ENCODE data around the gene TOMM7.
A peak's percentile ranks its signal among the peaks of the same experiment; 100 is the strongest.
"Not testable (repeated sequence)": the region's sequence is repeated elsewhere in the genome, so short reads cannot be mapped to it uniquely, and the experiment has no call there.

The TOMM7 gene

DNA sequence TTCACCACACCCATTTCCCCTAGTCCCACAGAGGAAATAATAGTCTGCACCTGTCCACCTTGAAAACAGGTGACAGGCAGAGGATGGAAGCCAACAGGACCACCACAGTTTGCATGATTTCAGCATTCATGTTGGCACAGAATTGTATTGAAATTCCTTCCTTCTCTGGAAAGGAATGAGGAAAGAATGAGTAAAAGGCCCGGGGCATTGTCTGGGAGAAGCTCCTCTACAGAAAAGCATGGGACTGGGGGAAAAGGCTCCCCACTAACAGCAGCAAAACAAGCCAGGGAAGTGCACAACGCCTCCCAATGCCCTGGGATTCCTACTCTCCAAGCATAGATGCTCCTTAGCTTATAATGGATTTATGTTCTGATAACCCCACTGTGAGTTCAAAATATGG, 28.5 kb upstream of the TOMM7 start:
- Histone ChIP-seq H3K4me1 (ENCODE audit: control insufficient read depth, insufficient read depth, low read length) (peaks cover 16% of the 10 kb centered on the region), H3K36me3 (ENCODE audit: control insufficient read depth, insufficient read depth, low read length, severe bottlenecking) (no peaks in the 10 kb centered on the region), H3K27me3 (replicated peaks; ENCODE audit: control insufficient read depth, insufficient read depth, low read length) (no peaks in the 10 kb centered on the region), H3K9me3 (ENCODE audit: control insufficient read depth, low read length) (no peaks in the 10 kb centered on the region), H3K9ac (ENCODE audit: low read length) (no peak overlapping the region), H3K4me3 (ENCODE audit: low read length) (no peak overlapping the region)
- peak; percentile 52 for DNase-seq (ENCODE audit: low read depth)

DNA sequence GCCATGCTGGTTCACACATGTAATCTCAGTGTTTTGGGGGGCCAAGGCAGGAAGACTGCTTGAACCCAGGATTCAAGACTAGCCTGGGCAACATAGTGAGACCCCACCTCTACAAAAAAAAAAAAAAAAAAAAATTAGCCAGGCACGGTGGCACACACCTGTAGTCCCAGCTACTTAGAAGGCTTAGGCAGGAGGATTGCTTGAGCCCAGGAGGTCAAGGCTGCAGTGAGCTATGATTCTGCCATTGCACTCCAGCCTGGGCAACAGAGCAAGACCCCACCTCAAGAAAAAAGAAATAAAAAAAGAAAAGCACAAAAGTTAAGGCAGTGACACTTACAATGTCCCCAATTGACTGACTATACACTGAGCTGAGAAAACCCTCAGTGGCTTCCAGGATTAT, 27.7 kb upstream of the TOMM7 start:
- H3K9ac ChIP-seq (ENCODE audit: low read length); H3K9me3 ChIP-seq (ENCODE audit: control insufficient read depth, low read length); H3K36me3 ChIP-seq (ENCODE audit: control insufficient read depth, insufficient read depth, low read length, severe bottlenecking); H3K27me3 ChIP-seq (replicated peaks; ENCODE audit: control insufficient read depth, insufficient read depth, low read length); H3K4me3 ChIP-seq (ENCODE audit: low read length); DNase-seq (ENCODE audit: low read depth): not testable (repeated sequence)
- H3K4me1 ChIP-seq (ENCODE audit: control insufficient read depth, insufficient read depth, low read length) = peaks cover 11% of the 10 kb centered on the region

DNA sequence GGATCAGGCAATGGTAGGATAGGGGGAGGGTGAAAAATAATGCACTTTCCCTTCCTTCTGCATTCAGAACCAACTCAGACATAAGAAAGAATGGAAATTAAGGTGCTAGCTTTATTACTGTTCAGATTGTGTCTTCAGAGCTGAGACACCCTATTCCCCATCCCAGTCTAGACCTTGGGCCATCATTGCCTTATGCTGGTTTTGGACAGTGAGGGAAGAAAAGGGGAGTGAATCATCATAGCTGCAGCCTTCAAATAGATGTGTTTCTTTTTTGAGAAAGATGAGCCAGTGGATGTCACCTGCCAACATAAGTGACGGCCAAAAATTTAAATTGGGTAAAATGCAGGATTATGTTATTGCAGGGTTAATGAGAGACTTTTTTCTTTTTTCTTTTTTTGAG, 27.0 kb upstream of the TOMM7 start:
- no peak for DNase-seq (ENCODE audit: low read depth)
- H3K4me1 ChIP-seq (ENCODE audit: control insufficient read depth, insufficient read depth, low read length) = peaks cover 5% of the 10 kb centered on the region
- H3K36me3 ChIP-seq (ENCODE audit: control insufficient read depth, insufficient read depth, low read length, severe bottlenecking) = no peaks in the 10 kb centered on the region
- H3K9me3 ChIP-seq (ENCODE audit: control insufficient read depth, low read length) = no peaks in the 10 kb centered on the region
- no peaks in the 10 kb centered on the region for H3K27me3 ChIP-seq (replicated peaks; ENCODE audit: control insufficient read depth, insufficient read depth, low read length)
- H3K4me3 ChIP-seq (ENCODE audit: low read length) = no peak overlapping the region
- H3K9ac ChIP-seq (ENCODE audit: low read length) = no peak overlapping the region

DNA sequence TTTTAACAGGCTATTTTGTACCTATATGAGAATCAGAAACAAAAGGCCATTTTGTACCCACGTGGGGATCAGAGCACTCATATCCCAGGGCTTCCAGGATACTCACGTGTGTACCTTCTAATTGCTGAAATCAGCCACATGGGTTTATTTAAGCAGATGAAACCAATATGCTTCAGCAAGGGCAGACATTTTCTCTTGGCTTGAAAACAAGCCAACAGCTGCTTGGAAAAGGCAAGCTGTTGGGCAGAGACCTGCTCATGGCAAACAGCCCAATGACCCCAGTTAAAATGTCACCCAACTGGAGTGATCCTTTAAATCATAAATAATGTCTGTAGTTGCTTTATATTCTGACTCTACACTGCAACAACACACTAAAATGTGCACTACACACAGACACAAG, 26.5 kb upstream of the TOMM7 start:
- peaks cover 5% of the 10 kb centered on the region for H3K4me1 ChIP-seq (ENCODE audit: control insufficient read depth, insufficient read depth, low read length)
- no peak for DNase-seq (ENCODE audit: low read depth)
- H3K27me3 ChIP-seq (replicated peaks; ENCODE audit: control insufficient read depth, insufficient read depth, low read length) = no peaks in the 10 kb centered on the region
- H3K36me3 ChIP-seq (ENCODE audit: control insufficient read depth, insufficient read depth, low read length, severe bottlenecking) = no peaks in the 10 kb centered on the region
- no peak overlapping the region for H3K4me3 ChIP-seq (ENCODE audit: low read length)
- H3K9ac ChIP-seq (ENCODE audit: low read length) = no peak overlapping the region
- H3K9me3 ChIP-seq (ENCODE audit: control insufficient read depth, low read length) = no peaks in the 10 kb centered on the region

DNA sequence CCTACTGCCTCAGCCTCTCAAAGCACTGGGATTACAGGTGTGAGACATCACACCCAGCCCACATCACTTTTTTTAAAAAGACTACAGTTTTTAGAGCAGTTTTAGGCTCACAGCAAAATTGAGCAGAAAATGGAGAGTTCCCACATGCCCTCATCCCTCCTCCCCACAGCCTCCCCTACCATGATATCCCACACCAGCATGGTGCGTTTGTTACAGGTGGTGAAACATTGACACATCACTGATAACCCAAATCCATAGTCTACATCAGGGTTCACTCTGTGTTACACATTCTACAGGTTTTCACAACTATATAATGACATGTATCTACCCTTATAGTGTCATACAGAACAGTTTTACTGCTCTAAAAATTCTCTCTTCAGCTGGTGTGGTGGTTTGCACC, 24.3 kb upstream of the TOMM7 start:
- H3K27me3 ChIP-seq (replicated peaks; ENCODE audit: control insufficient read depth, insufficient read depth, low read length) = no peaks in the 10 kb centered on the region
- H3K4me1 ChIP-seq (ENCODE audit: control insufficient read depth, insufficient read depth, low read length) = peaks cover 15% of the 10 kb centered on the region
- H3K4me3 ChIP-seq (ENCODE audit: low read length) = no peak overlapping the region
- no peak overlapping the region for H3K9ac ChIP-seq (ENCODE audit: low read length)
- no peak for DNase-seq (ENCODE audit: low read depth)
- no peaks in the 10 kb centered on the region for H3K9me3 ChIP-seq (ENCODE audit: control insufficient read depth, low read length)
- no peaks in the 10 kb centered on the region for H3K36me3 ChIP-seq (ENCODE audit: control insufficient read depth, insufficient read depth, low read length, severe bottlenecking)

DNA sequence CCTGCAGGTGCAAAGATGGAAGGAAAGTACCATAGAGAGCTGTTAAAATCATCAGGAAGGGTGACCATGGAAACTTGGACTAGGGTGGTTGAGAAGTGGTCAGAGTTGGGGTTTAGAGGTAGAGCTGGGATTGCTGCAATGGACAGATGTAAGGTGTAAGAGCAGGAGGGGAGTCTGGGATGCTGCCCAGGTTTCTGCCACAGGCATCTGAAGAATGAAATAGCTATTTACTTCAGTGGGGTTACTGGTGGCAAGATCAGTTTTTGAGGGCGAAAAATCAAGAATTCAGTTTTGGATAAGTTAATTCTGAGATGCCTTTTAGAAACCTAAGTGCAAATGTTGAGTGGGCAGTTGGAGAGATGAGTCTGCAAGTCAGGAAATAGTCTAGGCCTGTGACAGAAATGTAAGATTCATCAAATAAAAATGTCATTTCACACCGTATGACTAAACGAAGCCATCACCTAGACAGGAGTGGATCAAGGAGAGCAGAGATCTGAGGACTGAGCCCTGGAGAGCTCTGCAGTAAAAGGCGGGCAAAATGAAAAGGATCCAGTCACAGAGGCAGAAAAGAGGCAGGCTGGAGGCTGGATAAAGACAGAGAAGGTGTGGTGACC, 22.7 kb upstream of the TOMM7 start:
- DNase-seq (ENCODE audit: low read depth) = no peak
- Histone ChIP-seq H3K4me3 (ENCODE audit: low read length) (no peak overlapping the region), H3K4me1 (ENCODE audit: control insufficient read depth, insufficient read depth, low read length) (peaks cover 15% of the 10 kb centered on the region), H3K27me3 (replicated peaks; ENCODE audit: control insufficient read depth, insufficient read depth, low read length) (no peaks in the 10 kb centered on the region), H3K9me3 (ENCODE audit: control insufficient read depth, low read length) (no peaks in the 10 kb centered on the region), H3K9ac (ENCODE audit: low read length) (no peak overlapping the region), H3K36me3 (ENCODE audit: control insufficient read depth, insufficient read depth, low read length, severe bottlenecking) (no peaks in the 10 kb centered on the region)

DNA sequence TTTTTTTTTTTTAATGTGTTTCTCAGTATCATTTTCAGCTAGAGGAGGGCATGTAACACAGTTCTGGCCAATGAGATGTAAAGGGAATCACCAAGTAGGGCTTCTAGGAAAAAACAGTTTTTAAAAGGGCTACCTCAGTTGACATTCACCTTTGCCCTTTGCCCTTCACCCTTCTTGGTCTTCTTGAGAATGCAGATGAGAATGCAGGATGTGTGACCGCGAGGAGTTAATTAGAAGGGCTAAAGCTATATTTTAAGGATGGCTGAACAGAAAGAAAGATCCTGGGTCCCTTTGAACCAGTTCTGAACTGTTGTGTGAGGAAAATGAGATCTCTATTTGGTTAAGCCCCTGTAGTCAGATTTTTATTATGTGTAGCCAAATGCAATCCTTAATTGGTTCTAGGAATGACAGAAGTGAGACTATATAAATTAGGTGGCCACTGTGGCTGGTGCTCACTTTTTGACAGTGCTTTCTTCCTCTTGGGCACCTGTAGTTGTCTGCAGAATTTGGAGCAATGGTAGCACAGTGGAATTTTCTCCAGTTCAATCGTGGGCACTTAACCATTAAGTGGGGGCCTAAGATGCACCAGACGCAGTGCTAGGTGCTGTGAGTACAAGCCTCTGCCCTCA, 21.1 kb upstream of the TOMM7 start:
- Histone ChIP-seq H3K36me3 (ENCODE audit: control insufficient read depth, insufficient read depth, low read length, severe bottlenecking) (no peaks in the 10 kb centered on the region), H3K9ac (ENCODE audit: low read length) (no peak overlapping the region), H3K27me3 (replicated peaks; ENCODE audit: control insufficient read depth, insufficient read depth, low read length) (no peaks in the 10 kb centered on the region), H3K4me1 (ENCODE audit: control insufficient read depth, insufficient read depth, low read length) (peaks cover 11% of the 10 kb centered on the region), H3K9me3 (ENCODE audit: control insufficient read depth, low read length) (no peaks in the 10 kb centered on the region), H3K4me3 (ENCODE audit: low read length) (no peak overlapping the region)
- DNase-seq (ENCODE audit: low read depth) = no peak

DNA sequence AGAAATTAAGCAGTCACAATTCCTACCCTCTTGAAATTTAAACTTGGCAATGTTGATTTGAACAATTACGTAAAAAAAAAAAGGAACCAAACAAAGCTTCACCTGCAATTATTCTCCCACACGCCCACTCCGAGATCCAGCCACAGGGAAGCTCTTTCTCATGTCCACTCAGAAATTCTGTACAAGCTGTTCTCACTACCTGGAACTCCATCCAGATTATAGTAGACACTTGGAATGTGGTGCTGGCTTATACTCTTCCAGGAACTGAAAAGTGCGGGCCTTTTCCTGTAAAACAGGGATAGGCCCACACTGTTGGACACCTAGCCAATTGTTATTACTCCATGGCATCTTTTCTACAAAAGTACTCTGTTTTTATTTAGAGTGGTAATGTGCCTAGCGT, 20.3 kb upstream of the TOMM7 start:
- H3K9me3 ChIP-seq (ENCODE audit: control insufficient read depth, low read length) = no peaks in the 10 kb centered on the region
- H3K4me1 ChIP-seq (ENCODE audit: control insufficient read depth, insufficient read depth, low read length) = peaks cover 11% of the 10 kb centered on the region
- no peaks in the 10 kb centered on the region for H3K27me3 ChIP-seq (replicated peaks; ENCODE audit: control insufficient read depth, insufficient read depth, low read length)
- no peak overlapping the region for H3K4me3 ChIP-seq (ENCODE audit: low read length)
- no peak overlapping the region for H3K9ac ChIP-seq (ENCODE audit: low read length)
- no peak for DNase-seq (ENCODE audit: low read depth)
- H3K36me3 ChIP-seq (ENCODE audit: control insufficient read depth, insufficient read depth, low read length, severe bottlenecking) = no peaks in the 10 kb centered on the region

DNA sequence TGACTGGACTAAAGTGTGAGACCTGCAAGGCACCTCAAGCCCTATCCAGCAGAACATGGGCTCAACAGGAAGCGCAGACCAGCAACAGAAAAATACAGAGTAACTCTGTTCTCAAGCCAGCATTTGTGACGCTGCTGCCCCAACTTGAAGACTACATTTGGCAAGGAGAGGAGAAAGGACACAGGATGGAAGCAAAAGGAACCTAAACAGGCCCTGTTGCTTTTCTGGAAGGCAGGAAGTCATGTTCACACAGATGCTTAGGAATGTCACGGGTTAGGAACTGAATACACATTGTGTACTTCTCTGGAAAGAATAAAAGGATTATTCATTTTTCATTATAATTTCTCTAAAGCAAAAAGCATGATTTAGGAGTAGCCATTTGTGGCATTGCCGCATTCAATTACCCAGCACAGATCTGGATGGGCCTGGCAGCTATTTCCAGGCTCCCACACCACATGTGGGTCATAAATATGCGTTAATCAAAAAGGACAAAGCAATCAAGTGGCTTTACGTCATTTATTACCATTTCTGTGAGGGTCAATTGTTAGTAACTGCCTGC, 19.8 kb upstream of the TOMM7 start:
- no peaks in the 10 kb centered on the region for H3K9me3 ChIP-seq (ENCODE audit: control insufficient read depth, low read length)
- no peaks in the 10 kb centered on the region for H3K36me3 ChIP-seq (ENCODE audit: control insufficient read depth, insufficient read depth, low read length, severe bottlenecking)
- peaks cover 11% of the 10 kb centered on the region for H3K4me1 ChIP-seq (ENCODE audit: control insufficient read depth, insufficient read depth, low read length)
- H3K4me3 ChIP-seq (ENCODE audit: low read length) = no peak overlapping the region
- H3K9ac ChIP-seq (ENCODE audit: low read length) = peak overlapping the region; percentile 27
- no peaks in the 10 kb centered on the region for H3K27me3 ChIP-seq (replicated peaks; ENCODE audit: control insufficient read depth, insufficient read depth, low read length)
- DNase-seq (ENCODE audit: low read depth) = no peak

DNA sequence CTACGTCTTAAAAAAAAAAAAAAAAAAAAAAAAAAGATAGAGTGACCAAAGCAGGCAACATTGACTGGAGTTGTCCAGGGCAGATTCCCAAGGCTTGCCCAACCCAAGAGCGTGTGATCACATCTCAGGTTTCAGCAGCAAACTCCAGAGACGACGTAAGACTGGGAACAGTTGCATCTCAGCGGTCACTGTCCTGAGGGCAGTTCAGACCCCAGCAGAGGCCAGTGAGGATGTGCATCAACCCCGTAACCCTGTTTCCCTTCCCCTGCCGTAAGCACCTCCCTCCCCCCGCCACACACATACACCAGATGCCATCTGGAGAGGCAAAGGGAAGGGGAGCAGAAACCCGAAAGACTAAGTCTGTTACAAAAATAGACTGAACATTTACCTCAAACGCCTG, 19.3 kb upstream of the TOMM7 start:
- H3K36me3 ChIP-seq (ENCODE audit: control insufficient read depth, insufficient read depth, low read length, severe bottlenecking) = no peaks in the 10 kb centered on the region
- no peak for DNase-seq (ENCODE audit: low read depth)
- peaks cover 11% of the 10 kb centered on the region for H3K4me1 ChIP-seq (ENCODE audit: control insufficient read depth, insufficient read depth, low read length)
- H3K27me3 ChIP-seq (replicated peaks; ENCODE audit: control insufficient read depth, insufficient read depth, low read length) = no peaks in the 10 kb centered on the region
- no peak overlapping the region for H3K4me3 ChIP-seq (ENCODE audit: low read length)
- peak overlapping the region; percentile 27 for H3K9ac ChIP-seq (ENCODE audit: low read length)
- H3K9me3 ChIP-seq (ENCODE audit: control insufficient read depth, low read length) = no peaks in the 10 kb centered on the region

DNA sequence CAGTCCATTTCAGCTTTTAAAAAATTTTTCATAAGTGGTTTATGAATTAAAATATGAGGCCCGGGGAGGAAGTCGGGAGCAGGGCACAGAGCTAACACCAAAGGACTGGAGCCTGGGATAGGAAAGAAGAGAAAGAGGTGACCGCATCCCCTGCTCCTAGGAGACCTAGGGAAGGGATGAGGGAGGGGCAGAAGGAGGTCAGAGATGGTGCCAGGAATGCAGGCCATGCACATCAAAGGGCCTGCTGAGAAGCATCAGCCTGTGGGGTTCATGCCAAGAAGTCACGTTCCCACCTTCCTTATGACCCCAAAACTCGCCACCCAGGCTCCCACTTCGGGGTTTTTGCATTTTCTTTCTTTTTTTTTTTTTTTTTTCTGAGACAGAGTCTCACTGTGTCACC, 14.7 kb upstream of the TOMM7 start:
- H3K36me3 ChIP-seq (ENCODE audit: control insufficient read depth, insufficient read depth, low read length, severe bottlenecking) = no peaks in the 10 kb centered on the region
- no peak overlapping the region for H3K4me3 ChIP-seq (ENCODE audit: low read length)
- H3K9me3 ChIP-seq (ENCODE audit: control insufficient read depth, low read length) = no peaks in the 10 kb centered on the region
- no peak overlapping the region for H3K9ac ChIP-seq (ENCODE audit: low read length)
- H3K4me1 ChIP-seq (ENCODE audit: control insufficient read depth, insufficient read depth, low read length) = peaks cover 12% of the 10 kb centered on the region
- no peak for DNase-seq (ENCODE audit: low read depth)
- H3K27me3 ChIP-seq (replicated peaks; ENCODE audit: control insufficient read depth, insufficient read depth, low read length) = no peaks in the 10 kb centered on the region

DNA sequence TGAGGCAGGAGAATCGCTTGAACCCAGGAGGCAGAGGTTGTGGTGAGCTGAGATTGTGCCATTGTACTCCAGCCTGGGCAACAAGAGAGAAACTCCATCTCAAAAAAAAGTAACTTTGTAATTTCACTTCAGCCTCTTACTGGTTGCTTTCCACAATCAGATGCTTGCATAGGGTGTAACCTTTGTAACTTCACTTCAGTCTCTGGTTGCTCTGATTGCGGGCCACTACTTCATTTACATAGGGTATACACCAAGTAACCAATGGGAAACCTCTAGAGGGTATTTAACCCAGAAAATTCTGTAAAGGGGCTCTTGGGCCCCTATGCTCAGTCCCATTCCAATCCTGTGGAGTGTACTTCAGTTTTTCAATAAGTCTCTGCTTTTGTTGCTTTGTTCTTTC, 13.9 kb upstream of the TOMM7 start:
- H3K4me1 ChIP-seq (ENCODE audit: control insufficient read depth, insufficient read depth, low read length); DNase-seq (ENCODE audit: low read depth); H3K9ac ChIP-seq (ENCODE audit: low read length); H3K9me3 ChIP-seq (ENCODE audit: control insufficient read depth, low read length); H3K27me3 ChIP-seq (replicated peaks; ENCODE audit: control insufficient read depth, insufficient read depth, low read length); H3K4me3 ChIP-seq (ENCODE audit: low read length); H3K36me3 ChIP-seq (ENCODE audit: control insufficient read depth, insufficient read depth, low read length, severe bottlenecking): not testable (repeated sequence)
